MM.1S (cell line): ENCODE results near the gene ZNF205.

Experiments used
- DNase-seq: peaks from one replicate; pipeline ENCODE4 v3.0.0-alpha.2; 2015
- H2AFZ ChIP-seq: fragments of 300-600 bp; sonication (generic); 2 replicates; pipeline ENCODE4 v1.6.0; 2016; ENCODE audit warnings: antibody characterized with exemption, low read length
- H3F3A ChIP-seq: fragments of 300-600 bp; sonication (generic); 2 replicates; pipeline ENCODE4 v1.6.1; 2016; ENCODE audit warnings: mild to moderate bottlenecking, antibody characterized with exemption, low read length, moderate library complexity, mixed read lengths; ENCODE audit not compliant: insufficient read depth
- H3K27ac ChIP-seq: fragments of 300-600 bp; sonication (generic); 2 replicates; pipeline ENCODE4 v1.5.1; 2016; ENCODE audit warnings: mild to moderate bottlenecking, low read length
- H3K27me3 ChIP-seq: fragments of 300-600 bp; sonication (generic); replicated peaks from 2 replicates; pipeline ENCODE4 v1.6.0; 2016; ENCODE audit warnings: low read length; ENCODE audit not compliant: insufficient read depth
- H3K36me3 ChIP-seq: fragments of 300-600 bp; sonication (generic); replicated peaks from 2 replicates; pipeline ENCODE4 v1.6.1; 2016; ENCODE audit warnings: mild to moderate bottlenecking, low read length, mixed read lengths; ENCODE audit not compliant: insufficient read depth
- H3K4me1 ChIP-seq: fragments of 300-600 bp; sonication (generic); 2 replicates; pipeline ENCODE4 v1.6.1; 2016; ENCODE audit warnings: low read length, mixed read lengths
- H3K4me2 ChIP-seq: fragments of 300-600 bp; sonication (generic); 2 replicates; pipeline ENCODE4 v1.6.0; 2016; ENCODE audit warnings: low read depth, low read length
- H3K4me3 ChIP-seq: fragments of 300-600 bp; sonication (generic); 2 replicates; pipeline ENCODE4 v1.5.1; 2016; ENCODE audit warnings: low read length, mixed read lengths
- H3K79me2 ChIP-seq: fragments of 300-600 bp; sonication (generic); 2 replicates; pipeline ENCODE4 v1.6.1; 2016; ENCODE audit warnings: mixed run types, low read length, mixed read lengths
- H3K9ac ChIP-seq: fragments of 300-600 bp; sonication (generic); 2 replicates; pipeline ENCODE4 v1.6.1; 2016; ENCODE audit warnings: low read length, mixed read lengths
- H3K9me2 ChIP-seq: fragments of 300-600 bp; sonication (generic); replicated peaks from 2 replicates; pipeline ENCODE4 v1.6.1; 2016; ENCODE audit warnings: mild to moderate bottlenecking, low read length, mixed read lengths; ENCODE audit not compliant: insufficient read depth
- H3K9me3 ChIP-seq: fragments of 300-600 bp; sonication (generic); replicated peaks from 2 replicates; pipeline ENCODE4 v1.6.1; 2016; ENCODE audit warnings: mild to moderate bottlenecking, low read length, mixed read lengths; ENCODE audit not compliant: insufficient read depth
- H4K20me1 ChIP-seq: fragments of 300-600 bp; sonication (generic); 2 replicates; pipeline ENCODE4 v1.6.1; 2016; ENCODE audit warnings: mild to moderate bottlenecking, low read length, moderate library complexity, mixed read lengths; ENCODE audit not compliant: insufficient read depth
- CTCF ChIP-seq: fragments of 300-600 bp; sonication (generic); IDR thresholded peaks from 2 replicates; pipeline ENCODE4 v1.5.1; 2016; ENCODE audit warnings: antibody characterized with exemption, low read length, mixed read lengths
- EZH2 ChIP-seq: fragments of 300-600 bp; sonication (generic); optimal IDR thresholded peaks from 2 replicates; pipeline ENCODE3; 2017; ENCODE audit warnings: low read depth, mild to moderate bottlenecking, antibody characterized with exemption, low read length, mixed read lengths
- EZH2phosphoT487 ChIP-seq: fragments of 300-600 bp; sonication (generic); IDR thresholded peaks from 2 replicates; pipeline ENCODE4 v1.6.1; 2018; ENCODE audit warnings: antibody characterized with exemption, low read length

ZNF205 gene

GRCh38 chr16:3134338-3135125, 22.1 kb downstream of the ZNF205 start, which contains the start of gene ZNF213:
TSS of gene ZNF213 (plus strand) at chr16:3135029. CDS start at chr16:3137281, 2,252 bp downstream.
- Histone ChIP-seq H3F3A (peaks cover 13% of the 10 kb centered on the region), H3K9me2 (no peaks in the 10 kb centered on the region), H3K4me2 (peak within 1 kb of the TSS; percentile 84), H3K9me3 (no peaks in the 10 kb centered on the region), H2AFZ (peak within 1 kb of the TSS; percentile 86), H3K4me1 (peaks cover 2% of the 10 kb centered on the region), H3K27ac (peak within 1 kb of the TSS; percentile 70), H3K79me2 (peaks cover 21% of the 10 kb centered on the region), H3K4me3 (peak within 1 kb of the TSS; percentile 81), H4K20me1 (no peaks in the 10 kb centered on the region), H3K36me3 (no peaks in the 10 kb centered on the region; the same call in 1 of the 2 replicates), H3K9ac (peak within 1 kb of the TSS; percentile 88), H3K27me3 (no peaks in the 10 kb centered on the region)
- DNase-seq, result peak; percentile 99
- TF ChIP-seq EZH2, result no peak
- TF ChIP-seq EZH2phosphoT487, result no peak
- TF ChIP-seq CTCF, result no peak

- H3K36me3 ChIP-seq, result no peaks in the 10 kb centered on the region; the same call in 1 of the 2 replicates
- H3K9ac ChIP-seq, result peak overlapping the region; percentile 76
- TF ChIP-seq EZH2 (no peak), EZH2phosphoT487 (no peak), CTCF (no peak)
- H3K4me2 ChIP-seq, result peak overlapping the region; percentile 84
- H3K27me3 ChIP-seq, result no peaks in the 10 kb centered on the region
- H3K4me3 ChIP-seq, result peak overlapping the region; percentile 81
- H3K27ac ChIP-seq, result peak overlapping the region; percentile 54; the same call in 1 of the 2 replicates
- DNase-seq, result no peak
- no peaks in the 10 kb centered on the region for H3K9me2 ChIP-seq
- peaks cover 21% of the 10 kb centered on the region for H3K79me2 ChIP-seq
- H2AFZ ChIP-seq, result peak overlapping the region; percentile 86
- peaks cover 2% of the 10 kb centered on the region; the same call in 1 of the 2 replicates for H3K4me1 ChIP-seq
- no peaks in the 10 kb centered on the region for H4K20me1 ChIP-seq
- H3K9me3 ChIP-seq, result no peaks in the 10 kb centered on the region
- peaks cover 6% of the 10 kb centered on the region for H3F3A ChIP-seq
Measured at GRCh38 chr16:3135126-3135715, 22.8 kb downstream of the ZNF205 start.

- DNase-seq, result no peak
- H3K9ac ChIP-seq, result no peak overlapping the region
- H3K27ac ChIP-seq, result no peak overlapping the region
- no peaks in the 10 kb centered on the region for H3K9me2 ChIP-seq
- H3K27me3 ChIP-seq, result no peaks in the 10 kb centered on the region
- peaks cover 4% of the 10 kb centered on the region for H3F3A ChIP-seq
- H3K9me3 ChIP-seq, result no peaks in the 10 kb centered on the region
- peaks cover 2% of the 10 kb centered on the region; the same call in 1 of the 2 replicates for H3K4me1 ChIP-seq
- no peak overlapping the region for H3K4me2 ChIP-seq
- H4K20me1 ChIP-seq, result no peaks in the 10 kb centered on the region
- TF ChIP-seq EZH2, result no peak
- no peak for TF ChIP-seq EZH2phosphoT487
- TF ChIP-seq CTCF, result no peak
- H2AFZ ChIP-seq, result no peak overlapping the region
- H3K79me2 ChIP-seq, result peaks cover 21% of the 10 kb centered on the region
- no peaks in the 10 kb centered on the region for H3K36me3 ChIP-seq
- H3K4me3 ChIP-seq, result no peak overlapping the region
Measured at GRCh38 chr16:3137267-3137666, 24.9 kb downstream of the ZNF205 start.
